Measurements from ENCODE around the gene MDM1. TPM values are rescaled to one million over a fixed set of nuclear protein-coding genes. Genes with fewer than 3 reads are reported as not detected.

Gene MDM1, protein sequence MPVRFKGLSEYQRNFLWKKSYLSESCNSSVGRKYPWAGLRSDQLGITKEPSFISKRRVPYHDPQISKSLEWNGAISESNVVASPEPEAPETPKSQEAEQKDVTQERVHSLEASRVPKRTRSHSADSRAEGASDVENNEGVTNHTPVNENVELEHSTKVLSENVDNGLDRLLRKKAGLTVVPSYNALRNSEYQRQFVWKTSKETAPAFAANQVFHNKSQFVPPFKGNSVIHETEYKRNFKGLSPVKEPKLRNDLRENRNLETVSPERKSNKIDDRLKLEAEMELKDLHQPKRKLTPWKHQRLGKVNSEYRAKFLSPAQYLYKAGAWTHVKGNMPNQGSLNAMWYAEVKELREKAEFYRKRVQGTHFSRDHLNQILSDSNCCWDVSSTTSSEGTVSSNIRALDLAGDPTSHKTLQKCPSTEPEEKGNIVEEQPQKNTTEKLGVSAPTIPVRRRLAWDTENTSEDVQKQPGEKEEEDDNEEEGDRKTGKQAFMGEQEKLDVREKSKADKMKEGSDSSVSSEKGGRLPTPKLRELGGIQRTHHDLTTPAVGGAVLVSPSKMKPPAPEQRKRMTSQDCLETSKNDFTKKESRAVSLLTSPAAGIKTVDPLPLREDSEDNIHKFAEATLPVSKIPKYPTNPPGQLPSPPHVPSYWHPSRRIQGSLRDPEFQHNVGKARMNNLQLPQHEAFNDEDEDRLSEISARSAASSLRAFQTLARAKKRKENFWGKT
- 22.1 and 26.2 TPM in 2 replicates for total RNA-seq
- long read RNA-seq, transcript MDM1-205 (3 exons, 2,170 nt): major isoform, 26 of 64 reads
- long read RNA-seq, transcript MDM1-201 (14 exons, 2,918 nt): minor isoform, 6 of 64 reads
- long read RNA-seq, partial matches to known transcripts: 10 of 64 reads
- long read RNA-seq, other reads (novel, unspliced or antisense): 18 of 64 reads

DNA sequence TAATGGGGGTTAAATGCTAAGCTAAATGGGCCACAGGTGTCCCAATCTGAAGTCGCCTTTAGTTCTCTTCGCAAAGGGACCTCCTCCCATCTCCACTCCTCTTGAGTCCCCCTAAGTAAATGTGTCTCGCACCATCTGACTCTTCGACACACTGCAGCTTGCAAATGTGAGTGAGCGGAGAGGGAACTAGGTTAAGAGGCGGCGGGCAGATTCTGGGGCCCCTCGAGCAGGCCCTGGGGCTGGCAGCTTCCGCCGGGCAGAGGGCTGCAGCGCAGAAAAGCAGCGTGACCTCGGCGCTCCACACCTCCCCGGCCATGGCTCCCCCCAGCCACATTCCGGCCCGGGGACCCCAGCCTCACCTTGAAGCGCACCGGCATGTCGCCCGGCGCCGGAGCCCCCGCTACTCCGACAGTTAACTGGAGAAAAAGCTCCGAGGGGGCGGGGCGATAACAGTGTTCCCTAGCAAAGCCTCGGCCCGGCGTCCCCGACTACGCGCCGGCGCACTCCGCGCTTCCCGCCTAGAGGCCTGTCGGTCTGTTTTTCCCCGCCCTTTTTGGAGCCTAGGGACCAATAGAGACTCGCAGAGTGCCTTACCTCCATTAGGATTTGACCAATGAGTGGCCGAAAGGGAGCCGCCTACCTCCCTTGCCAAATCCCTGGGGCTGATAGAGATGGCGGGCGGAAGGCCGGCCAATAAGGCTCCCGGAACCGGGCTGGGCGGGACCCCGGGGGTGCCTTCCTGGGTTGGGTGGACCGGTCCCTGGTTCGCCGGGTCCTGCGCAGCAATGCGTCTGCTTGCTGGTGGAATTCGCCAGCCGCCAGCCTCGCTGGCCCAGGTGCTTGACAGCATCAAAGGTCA, at the start of gene MDM1:
TSS of gene MDM1 (minus strand) at position 494 of the 859 bp plus-strand sequence. CDS start at position 377, 117 bp downstream.
- Mint-ChIP-seq H3K27me3 (ENCODE audit: low read depth) (peaks cover 14% of the 10 kb centered on the region), H3K36me3 (ENCODE audit: low read depth) (no peaks in the 10 kb centered on the region), H3K4me3 (peak within 1 kb of the TSS; percentile 91), H3K9me3 (no peaks in the 10 kb centered on the region), H3K4me1 (peaks cover 32% of the 10 kb centered on the region), H3K27ac (ENCODE audit: unreplicated experiment) (peak within 1 kb of the TSS; percentile 79)
- peak; percentile 92 for DNase-seq (ENCODE audit: low read depth, low spot score)
- TF ChIP-seq, protein P1, sequence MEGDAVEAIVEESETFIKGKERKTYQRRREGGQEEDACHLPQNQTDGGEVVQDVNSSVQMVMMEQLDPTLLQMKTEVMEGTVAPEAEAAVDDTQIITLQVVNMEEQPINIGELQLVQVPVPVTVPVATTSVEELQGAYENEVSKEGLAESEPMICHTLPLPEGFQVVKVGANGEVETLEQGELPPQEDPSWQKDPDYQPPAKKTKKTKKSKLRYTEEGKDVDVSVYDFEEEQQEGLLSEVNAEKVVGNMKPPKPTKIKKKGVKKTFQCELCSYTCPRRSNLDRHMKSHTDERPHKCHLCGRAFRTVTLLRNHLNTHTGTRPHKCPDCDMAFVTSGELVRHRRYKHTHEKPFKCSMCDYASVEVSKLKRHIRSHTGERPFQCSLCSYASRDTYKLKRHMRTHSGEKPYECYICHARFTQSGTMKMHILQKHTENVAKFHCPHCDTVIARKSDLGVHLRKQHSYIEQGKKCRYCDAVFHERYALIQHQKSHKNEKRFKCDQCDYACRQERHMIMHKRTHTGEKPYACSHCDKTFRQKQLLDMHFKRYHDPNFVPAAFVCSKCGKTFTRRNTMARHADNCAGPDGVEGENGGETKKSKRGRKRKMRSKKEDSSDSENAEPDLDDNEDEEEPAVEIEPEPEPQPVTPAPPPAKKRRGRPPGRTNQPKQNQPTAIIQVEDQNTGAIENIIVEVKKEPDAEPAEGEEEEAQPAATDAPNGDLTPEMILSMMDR (conservative IDR thresholded peaks at IDR 0.05): no peak

GRCh38 chr12:68381476-68382219, 49.5 kb upstream of the MDM1 start:
- Mint-ChIP-seq H3K36me3 (ENCODE audit: low read depth) (no peaks in the 10 kb centered on the region), H3K27me3 (ENCODE audit: low read depth) (peaks cover 8% of the 10 kb centered on the region), H3K4me1 (no peaks in the 10 kb centered on the region), H3K4me3 (no peak overlapping the region), H3K9me3 (no peaks in the 10 kb centered on the region), H3K27ac (ENCODE audit: unreplicated experiment) (no peak overlapping the region)
- TF ChIP-seq, protein P1 (conservative IDR thresholded peaks at IDR 0.05): no peak
- DNase-seq (ENCODE audit: low read depth, low spot score): no peak

DNA sequence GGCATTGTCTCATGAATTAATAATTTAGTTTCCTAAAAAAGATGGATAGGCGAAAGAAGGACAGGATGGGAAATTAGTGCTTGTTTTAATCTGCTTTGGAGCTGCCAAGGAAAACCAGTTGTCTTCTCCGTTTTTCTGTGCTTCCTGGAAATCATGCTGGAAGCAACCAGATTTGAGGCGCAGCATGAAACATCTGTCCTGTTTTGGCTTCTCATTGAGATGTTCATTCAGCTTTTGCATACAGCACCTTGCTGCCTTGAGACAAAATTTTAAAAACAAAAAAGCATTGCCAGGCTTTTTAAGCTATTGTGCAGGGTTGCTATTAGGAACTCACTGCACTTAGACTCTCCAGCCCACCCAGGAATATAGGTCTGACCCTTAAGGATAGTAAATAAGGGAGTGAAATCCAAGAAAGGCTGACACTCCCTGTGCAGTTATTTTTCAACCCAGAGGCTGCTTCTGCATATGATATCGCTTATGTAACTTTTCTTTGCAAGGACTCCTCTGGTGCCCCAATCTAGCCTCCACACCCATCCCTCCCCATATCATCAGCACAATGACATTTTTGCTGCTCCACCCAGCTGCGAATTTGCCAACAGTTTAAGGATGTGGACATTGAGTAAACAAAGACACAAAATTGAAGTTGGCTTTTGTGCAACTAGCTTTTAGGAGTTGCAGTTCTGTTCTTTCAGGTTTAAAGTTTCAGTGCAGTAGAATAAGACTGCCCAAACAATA, 46.9 kb upstream of the MDM1 start:
- no peaks in the 10 kb centered on the region for H3K9me3 Mint-ChIP-seq
- no peaks in the 10 kb centered on the region for H3K4me1 Mint-ChIP-seq
- DNase-seq (ENCODE audit: low read depth, low spot score): no peak
- TF ChIP-seq, protein P1 (conservative IDR thresholded peaks at IDR 0.05): no peak
- H3K27ac Mint-ChIP-seq (ENCODE audit: unreplicated experiment): no peak overlapping the region
- no peak overlapping the region for H3K4me3 Mint-ChIP-seq
- no peaks in the 10 kb centered on the region for H3K27me3 Mint-ChIP-seq (ENCODE audit: low read depth)
- H3K36me3 Mint-ChIP-seq (ENCODE audit: low read depth): no peaks in the 10 kb centered on the region

GRCh38 chr12:68377881-68378280, 45.7 kb upstream of the MDM1 start:
- Mint-ChIP-seq H3K27me3 (ENCODE audit: low read depth) (no peaks in the 10 kb centered on the region), H3K9me3 (peaks cover 2% of the 10 kb centered on the region), H3K27ac (ENCODE audit: unreplicated experiment) (no peak overlapping the region), H3K4me1 (no peaks in the 10 kb centered on the region), H3K4me3 (no peak overlapping the region), H3K36me3 (ENCODE audit: low read depth) (no peaks in the 10 kb centered on the region)
- TF ChIP-seq, protein P1 (conservative IDR thresholded peaks at IDR 0.05): no peak
- DNase-seq (ENCODE audit: low read depth, low spot score): no peak
